ENCODE data around the gene TPD52L2.
A peak's percentile ranks its signal among the peaks of the same experiment; 100 is the strongest.
"Not testable (repeated sequence)": the region's sequence is repeated elsewhere in the genome, so short reads cannot be mapped to it uniquely, and the experiment has no call there.

Gene TPD52L2

DNA sequence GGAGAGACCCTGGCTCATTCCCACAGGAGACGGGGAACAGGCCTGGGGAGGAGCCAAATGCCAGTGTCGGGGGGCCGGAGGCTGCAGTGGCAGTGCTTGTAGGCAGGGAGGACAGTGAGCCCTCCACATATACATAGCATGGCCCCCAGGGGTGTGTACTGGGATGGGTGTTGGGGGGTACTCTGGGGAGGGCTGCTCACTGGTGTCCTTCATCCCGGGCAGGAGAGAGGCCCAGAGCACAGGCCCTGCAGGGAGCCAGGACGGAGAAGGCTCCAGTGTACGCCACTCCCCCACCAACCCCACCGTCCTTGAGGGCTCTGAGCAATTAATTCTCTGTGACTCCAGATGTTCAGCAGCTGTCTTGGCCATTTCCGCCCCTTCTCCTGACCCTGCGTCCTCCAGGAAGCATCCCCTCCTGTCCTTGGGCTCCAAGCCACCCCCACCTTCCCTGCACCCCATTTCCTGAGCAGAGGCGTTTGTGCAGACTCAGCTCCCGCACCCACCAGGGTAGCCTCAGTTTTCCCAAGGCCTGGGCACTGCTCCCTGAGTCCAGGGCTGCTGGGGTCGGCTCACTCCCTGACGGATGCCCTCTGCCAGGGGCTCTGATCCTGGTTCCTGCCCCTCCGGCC lies 7.2 kb upstream of the TPD52L2 start:
- DNase-seq: no peak

DNA sequence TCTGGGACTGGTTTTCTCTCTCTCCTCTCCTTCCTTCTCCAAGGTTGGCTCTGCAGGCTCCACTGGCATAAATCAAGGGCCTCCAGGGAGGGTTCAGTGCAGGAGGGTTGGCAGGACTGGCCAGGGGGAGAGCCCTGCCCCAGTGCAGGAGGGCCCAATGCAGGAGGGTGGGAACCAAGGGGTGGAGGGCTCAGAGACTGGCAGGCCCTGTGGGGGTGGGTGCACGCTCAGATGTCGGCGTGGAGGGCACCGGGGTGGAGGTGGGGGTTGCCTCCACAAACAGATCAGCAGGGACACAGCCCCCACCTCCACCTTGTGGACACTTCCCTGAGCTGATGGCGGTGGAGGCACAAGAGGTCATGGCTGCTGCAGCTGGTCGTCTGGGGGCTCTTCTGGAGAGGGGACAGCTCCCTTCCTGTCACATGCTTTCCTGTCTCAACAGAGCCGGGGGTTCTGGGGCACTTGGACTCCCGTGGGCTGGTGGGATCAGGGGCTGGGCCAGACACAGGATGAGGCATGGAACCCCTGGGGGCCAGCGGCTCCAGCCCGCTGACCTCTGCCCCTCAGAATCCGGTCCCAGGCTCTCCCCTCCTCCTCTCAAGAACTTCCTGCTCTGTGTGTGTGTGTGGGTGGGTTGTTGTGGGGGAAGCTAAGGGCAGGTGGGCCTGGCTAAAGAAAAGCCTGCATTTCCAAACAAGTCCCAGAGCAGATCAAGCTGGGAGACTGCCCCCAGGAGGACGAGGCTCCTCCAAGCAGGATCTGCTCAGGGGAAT lies 6.5 kb upstream of the TPD52L2 start:
- no peak for DNase-seq

DNA sequence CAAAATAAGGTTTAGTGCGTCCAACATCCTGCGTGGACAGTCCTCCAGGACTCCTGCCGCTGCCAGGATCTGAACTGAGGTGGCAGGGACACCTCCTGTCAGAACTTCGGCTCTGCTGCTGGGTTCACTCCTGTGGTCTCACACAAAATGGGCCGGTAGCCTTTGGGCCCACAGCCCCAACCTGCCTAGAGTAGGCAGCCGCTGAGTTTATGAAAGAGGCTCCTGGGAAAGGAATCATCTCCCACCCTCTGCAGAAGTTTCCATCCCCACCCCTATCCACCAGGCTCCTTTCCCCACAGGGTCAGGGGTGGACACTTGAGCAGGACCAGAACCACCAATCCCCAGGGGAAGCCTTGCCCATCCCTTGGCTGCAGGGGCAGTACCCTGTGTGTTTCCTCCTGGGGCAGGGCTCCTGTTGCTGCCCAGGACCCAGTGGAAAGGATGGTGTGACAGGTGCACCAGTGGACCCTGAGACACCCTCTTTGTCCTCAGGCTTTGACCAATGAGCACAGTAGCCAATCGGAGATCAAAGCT lies 5.8 kb upstream of the TPD52L2 start:
- DNase-seq: no peak

DNA sequence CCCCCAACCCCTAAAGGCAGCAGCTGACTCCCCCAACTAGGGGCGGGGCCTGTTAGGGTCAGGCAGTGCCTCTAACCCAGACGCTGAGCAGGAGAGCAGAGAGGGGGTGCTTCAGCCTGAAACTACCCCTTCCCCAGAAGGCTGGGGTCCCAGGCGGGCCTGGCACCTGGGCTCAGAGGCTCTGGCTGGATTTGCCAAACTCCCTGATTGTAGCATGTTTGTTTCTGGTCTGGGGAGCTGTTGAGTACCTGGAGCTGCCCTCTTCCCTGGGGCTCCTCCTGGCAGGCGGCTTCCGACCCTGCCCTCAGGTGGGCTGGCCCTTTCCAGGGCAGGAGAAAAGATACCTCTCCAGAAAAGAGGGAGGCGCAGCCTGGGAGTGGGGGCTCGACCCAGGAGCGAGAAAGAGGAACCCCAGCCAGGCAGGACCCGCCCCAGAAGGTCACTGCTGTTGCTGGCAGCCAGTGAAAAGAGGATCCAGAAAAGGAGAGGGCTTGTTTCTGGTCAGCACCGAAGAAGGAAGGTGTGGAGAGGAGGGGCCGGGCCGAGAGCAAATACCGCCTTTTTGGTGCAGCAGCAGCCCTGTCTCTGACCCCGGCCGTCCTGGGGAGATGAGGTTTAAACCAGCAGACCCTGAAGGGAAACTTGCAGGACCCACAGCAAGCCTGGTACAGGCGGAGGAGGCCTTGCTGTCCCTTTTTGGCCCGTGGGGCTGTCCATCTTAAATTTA lies 4.6 kb upstream of the TPD52L2 start:
- no peak for DNase-seq

DNA sequence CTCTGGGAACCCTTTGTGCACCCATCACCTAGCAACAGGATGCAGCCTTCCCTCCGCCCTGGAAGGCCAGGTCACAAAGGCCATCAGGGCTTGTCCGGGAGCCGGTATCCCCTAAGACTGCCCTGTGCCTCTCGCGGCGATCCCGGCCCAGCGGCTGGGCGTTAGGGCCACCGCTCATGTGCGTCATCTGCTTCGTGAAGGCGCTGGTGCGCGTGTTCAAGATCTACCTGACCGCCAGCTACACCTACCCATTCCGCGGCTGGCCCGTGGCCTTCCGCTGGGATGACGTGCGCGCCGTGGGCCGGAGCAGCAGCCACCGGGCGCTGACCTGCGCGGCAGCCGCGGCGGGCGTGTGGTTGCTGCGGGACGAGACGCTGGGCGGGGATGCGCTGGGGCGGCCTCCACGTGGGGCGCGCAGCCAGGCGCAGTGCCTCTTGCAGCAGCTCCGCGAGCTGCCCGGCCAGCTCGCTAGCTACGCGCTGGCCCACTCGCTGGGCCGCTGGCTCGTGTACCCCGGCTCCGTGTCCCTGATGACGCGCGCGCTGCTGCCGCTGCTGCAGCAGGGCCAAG lies 3.6 kb upstream of the TPD52L2 start, which contains the start of gene ABHD16B:
ABHD16B (plus strand) TSS at position 134 of the 570 bp plus-strand sequence; CDS start at position 177, 43 bp downstream.
- no peak for DNase-seq

DNA sequence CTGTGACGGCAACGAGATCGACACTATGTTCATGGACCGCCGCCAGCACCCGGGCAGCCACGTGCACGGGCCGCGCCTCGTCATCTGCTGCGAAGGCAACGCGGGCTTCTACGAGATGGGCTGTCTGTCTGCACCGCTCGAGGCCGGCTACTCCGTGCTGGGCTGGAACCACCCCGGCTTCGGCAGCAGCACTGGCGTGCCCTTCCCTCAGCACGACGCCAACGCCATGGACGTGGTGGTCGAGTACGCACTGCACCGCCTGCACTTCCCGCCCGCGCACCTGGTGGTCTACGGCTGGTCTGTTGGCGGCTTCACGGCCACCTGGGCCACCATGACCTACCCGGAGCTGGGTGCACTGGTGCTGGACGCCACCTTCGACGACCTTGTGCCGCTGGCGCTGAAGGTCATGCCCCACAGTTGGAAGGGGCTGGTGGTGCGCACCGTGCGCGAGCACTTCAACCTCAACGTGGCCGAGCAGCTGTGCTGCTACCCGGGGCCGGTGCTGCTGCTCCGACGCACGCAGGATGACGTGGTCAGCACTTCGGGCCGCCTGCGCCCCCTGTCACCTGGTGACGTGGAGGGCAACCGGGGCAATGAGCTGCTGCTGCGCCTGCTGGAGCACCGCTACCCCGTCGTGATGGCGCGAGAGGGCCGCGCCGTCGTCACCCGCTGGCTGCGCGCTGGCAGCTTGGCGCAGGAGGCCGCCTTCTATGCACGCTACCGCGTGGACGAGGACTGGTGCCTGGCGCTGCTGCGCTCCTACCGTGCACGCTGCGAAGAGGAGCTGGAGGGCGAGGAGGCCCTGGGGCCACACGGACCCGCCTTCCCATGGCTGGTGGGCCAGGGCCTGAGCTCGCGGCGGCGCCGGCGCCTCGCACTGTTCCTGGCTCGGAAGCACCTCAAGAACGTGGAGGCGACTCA lies 2.8 kb upstream of the TPD52L2 start:
- no peak for DNase-seq

DNA sequence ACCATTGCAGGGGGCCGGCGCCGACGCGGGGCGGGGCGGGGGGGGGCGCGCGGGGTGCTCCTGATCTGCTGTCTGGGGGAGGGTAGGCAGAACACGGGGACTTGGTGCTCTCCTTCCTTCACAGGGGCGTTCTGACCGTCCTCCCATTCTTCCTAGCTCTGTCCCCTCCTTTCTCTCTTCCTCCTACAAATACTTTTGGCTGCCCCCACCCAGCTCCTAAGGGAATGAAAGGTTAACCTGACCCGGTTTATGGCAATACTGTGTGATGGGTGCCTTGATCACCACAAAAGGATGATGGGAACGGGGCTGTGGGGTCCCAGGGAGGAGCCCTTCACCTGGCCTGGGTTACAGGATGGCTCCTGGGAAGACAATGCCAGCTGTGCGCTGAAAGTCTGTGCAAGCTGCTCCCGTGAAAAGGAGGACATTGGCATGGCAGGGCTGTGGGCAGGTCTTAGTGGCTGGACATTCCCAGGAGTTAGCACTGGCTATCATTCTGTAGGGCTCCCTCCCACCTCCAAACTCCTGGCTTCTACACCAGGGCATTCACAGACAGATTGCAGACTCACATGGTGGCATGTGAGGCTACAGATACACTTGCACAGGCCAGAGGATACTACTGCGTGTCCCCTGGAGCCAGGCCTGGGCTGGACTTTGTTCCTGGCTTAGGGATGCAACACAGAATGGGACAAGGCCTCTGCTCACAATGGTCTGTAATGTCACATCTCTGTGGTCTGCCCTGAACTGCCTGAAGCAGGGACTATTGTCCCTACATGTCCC lies 1.9 kb upstream of the TPD52L2 start:
- no peak for DNase-seq

DNA sequence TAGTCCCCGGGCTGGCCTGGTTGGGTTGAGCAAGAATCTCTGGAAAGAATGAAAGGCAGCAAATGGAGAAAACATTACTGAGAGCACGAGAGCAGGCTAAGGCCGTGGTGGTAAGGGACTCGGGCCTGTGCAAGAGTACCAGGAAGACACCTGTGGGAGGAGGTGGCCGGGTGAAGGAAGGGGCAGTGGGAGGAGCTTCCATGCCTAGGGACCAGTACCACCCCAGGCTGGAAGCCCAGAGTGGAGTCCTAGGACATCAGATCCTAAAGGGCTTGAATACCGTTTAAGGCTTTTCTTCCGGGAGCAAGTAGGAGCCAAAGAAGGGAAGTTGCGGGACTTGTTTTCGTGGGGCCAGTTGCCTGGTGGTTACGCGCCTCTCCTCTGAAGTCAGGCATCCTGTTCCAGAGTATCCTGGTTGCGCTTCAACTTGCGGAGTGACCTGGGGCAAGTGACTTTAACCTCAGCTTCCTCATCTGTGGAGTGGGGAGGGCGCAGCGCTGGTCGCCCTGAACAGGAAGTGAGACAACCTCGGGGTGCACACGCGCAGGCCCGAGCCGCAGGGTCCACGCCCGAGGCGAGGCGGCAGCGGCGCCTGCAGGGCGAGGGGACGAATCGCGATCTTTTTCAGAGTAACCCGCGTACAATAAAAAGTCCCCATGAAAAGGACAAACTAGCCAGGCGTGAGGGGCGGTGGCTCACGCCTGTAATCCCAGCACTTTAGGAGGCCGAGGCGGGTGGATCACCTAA lies 1.1 kb upstream of the TPD52L2 start:
- peak; percentile 65 for DNase-seq

DNA sequence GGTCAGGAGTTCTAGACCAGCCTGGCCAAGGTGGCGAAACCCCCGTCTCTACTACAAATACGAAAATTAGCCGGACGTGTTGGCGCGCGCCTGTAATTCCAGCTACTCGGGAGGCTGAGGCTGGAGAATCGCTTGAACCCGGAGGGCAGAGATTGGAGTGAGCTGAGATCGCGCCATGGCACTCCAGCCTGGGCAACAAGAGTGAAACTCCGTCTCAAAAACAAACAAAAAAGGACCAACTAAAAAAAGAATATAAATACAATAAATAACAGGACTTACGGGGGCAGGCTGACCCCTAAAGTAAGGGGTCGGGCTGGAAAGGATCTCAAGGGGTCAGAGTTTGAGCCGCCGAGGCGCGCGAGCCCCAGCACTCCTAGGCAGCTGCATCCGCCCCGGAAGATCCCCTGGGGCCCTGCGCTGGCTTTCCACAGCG lies 509 bp upstream of the TPD52L2 start:
- DNase-seq: no peak

DNA sequence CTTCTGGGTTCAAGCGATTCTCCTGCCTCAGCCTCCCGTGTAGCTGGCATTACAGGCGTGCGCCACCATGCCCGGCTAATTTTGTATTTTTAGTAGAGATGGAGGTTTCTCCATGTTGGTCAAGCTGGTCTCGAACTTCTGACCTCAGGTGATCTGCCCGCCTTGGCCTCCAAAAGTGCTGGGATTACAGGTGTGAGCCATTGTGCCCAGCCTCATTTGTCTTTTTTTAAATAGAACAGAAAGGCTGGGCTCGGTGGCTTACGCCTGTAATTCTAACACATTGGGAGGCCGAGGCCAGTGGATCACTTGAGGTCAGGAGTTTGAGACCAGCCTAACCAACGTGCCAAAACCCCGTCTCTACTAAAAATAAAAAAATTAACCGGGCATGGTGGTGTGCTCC lies 2.0 kb downstream of the TPD52L2 start:
- not testable (repeated sequence) for DNase-seq

DNA sequence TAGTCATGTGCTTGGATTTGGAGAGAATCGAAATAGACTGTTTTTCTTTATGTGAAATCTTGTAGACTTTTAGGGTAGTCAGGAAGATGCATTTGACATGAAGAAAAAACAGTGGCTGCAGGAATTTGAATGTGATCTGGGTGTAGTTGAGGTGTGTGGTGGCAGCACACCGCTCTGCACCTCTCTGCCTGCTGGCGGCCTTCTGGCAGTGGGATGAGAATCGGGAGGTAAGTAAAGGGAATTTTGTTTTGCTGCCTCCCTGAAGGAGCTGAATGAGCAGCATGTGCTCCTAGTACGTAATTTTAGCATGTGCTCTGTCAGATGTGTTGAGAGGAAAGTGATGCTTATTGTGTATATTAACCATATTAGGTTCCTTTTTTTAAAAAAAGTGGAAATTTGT lies 3.2 kb downstream of the TPD52L2 start:
- DNase-seq: no peak

DNA sequence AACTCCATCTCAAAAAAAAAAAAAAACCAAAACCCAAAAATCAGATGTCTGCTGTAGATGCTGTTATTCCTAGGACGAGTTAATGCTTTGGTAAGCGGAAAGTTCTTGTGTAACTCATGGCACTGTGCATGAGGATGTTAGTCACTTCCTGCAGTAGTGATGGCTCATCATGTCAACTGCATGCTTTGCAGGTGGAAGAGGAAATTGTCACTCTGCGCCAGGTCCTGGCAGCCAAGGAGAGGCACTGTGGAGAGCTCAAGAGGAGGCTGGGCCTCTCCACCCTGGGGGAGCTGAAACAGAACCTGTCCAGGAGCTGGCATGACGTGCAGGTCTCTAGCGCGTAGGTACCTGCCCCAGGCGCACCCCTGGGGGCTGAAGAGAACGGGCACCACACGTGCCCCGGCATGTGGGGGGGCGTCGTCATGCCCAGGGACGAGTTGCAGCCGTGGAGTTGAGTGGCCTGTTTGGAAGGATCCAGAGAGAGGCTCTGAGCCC lies 8.5 kb downstream of the TPD52L2 start:
- no peak for DNase-seq

DNA sequence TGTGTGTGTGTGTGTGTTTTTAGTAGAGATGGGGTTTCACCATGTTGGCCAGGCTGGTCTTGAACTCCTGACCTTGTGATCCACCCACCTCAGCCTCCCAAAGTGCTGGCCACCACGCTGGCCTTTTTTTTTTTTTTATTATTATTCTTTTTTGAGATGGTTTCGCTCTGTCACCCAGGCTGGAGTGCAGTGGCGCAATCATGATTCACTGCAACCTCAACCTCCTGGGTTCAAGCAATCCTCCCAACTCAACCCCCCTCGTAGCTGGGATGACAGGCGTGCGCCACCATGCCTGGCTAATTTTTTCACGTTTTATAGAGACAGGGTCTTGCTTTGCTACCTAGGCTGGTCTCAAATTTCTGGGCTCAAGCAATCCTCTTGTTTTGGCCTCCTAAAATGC lies 9.2 kb downstream of the TPD52L2 start:
- DNase-seq: not testable (repeated sequence)

DNA sequence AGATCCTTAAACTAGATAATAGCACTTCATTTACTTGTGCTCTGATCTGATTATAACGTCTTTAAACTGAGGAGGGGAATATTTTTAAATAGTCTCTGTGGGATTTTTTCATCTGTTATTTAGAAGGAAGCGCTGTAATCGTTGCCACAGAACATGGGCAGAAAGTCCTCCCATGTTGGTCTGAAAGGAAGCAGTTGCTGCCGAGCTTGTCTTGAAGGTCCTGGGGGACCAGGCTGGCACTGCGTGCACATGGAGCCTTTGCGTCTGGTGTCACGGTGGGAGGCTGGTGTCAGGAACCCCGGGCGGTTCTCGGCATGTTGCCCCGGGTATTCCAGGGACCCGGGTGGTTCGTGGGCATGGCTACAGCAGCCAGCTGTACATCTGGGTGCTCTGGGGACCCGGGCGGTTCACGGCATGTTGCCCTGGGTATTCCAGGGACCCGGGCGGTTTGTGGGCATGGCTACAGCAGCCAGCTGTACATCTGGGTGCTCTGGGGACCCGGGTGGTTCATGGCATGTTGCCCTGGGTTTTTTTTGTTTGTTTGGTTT lies 11.5 kb downstream of the TPD52L2 start:
- DNase-seq: no peak

DNA sequence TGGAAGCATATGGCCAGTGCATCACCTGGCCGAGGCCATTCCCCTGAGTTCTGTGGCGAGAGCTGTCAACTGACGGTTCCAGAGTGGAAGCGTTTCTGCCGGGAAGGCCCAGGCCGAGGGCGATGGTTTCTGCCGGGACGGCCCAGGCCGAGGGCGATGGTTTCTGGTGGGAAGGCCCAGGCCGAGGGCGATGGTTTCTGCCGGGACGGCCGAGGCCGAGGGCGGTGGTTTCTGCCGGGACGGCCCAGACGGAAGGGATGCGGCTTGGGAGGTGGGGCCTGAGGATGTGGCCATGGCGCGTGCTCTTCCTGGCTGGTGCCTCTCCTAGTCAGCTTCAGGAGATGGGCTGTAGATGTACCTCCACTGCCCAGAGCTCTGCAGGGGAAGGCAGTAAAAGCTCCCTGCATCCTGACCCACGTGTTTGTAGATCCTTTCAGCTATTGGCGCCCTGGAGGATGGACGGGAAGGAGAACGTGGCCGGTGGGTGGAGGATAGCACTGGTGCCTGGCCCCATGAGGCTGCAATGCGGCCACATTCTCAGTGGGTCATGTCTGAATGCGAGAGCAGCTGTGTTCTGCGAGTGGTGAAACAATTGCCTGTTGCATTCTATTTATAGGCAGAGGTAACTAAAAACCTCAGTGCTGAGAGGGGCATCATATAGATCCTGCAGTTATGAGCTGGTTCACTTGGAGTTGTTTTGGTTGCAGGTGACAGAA lies 12.8 kb downstream of the TPD52L2 start:
- DNase-seq: no peak

DNA sequence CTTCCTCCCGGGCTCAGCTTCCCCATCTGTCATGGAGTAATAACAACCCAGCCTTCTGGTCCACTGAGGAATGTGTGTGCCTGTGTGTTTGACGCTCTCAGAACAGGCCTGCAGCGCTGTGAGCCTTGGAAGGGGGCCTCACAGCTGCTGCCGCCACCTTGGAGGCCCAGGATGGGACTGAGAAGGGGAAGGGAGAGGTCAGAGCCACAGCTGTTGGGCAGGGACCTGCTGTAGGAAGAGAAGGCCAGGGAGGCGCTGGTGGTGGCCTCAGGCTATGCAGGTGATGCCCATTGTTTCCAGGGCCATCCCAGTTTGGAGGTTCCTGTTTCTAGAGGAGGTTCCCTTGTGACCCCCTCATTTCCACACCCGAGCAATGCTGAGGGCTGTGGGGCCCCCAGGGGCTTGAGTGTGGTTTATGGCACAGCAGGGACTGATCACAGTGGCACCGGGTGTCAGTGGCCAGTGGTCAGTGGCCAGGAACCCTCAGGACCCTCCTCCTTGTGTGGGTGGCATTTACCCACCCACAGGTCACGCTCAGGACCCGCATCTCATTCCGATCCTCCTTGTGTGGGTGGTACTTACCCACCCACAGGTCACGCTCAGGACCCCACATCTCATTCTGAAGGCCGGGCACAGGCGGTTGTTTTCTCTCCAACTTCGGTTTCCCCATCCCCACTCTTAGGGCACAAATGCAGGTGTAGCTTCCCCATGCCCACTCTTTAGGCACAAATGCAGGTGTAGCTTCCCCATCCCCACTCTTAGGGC lies 14.0 kb downstream of the TPD52L2 start:
- no peak for DNase-seq

DNA sequence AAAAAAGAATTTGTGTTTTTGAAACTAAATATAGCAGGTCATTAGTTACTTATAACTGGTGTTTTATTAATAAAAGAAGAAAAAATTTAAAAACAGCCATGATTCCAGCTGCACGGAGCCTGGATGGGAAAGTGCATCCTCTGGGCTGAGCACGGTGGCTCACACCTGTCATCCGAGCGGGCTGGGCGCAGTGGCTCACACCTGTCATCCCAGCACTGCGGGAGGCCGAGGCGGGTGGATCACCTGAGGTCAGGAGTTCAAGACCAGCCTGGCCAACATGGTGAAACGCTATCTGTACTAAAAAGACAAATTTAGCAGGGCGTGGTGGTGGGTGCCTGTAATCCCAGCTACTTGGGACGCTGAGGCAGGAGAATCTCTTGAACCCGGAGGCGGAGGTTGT lies 15.8 kb downstream of the TPD52L2 start:
- not testable (repeated sequence) for DNase-seq

DNA sequence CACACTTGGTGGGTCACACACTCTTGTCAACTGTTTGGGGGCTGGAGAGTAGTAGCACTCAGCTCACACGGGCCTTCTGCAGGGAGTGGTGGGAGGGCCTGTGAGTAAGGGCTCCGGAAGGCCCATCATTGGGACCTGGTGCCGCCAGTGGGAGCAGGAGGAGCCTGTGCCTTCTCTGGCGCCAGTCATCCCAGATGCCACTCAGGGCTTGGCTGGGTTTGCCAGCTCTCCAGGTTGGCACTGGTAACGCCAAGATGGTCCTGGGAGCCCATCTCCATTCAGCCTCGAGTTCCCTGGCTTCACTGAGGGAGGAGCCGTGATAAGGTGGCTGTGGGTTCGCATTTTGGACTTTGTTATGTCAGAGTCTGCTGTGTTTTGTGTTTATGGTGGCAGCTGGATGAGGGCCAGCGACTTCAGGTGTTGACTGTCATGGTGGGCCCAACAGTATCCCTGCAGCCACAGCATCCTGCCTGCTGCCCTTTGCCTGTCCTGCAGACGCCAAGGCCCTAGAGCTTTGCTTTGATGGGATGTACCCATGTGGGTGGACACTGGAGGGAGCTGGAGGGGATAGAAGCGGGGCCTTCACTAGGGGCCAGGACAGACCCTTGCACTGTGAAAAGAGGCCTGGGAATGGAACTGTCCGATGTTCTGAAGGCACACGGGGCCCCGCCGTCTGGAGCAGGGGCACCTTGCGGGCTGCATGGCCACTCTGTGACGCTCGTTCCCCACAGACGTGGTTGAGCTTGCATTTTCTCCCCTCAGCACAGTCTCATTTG lies 16.6 kb downstream of the TPD52L2 start:
- no peak for DNase-seq
